ENCODE results near the gene KSR2. TPM values are rescaled to one million over a fixed set of nuclear protein-coding genes. Genes with fewer than 3 reads are reported as not detected.

Gene KSR2
- total RNA-seq, 2 donors from 2014 or later: 0.07 to 0.08 TPM

DNA sequence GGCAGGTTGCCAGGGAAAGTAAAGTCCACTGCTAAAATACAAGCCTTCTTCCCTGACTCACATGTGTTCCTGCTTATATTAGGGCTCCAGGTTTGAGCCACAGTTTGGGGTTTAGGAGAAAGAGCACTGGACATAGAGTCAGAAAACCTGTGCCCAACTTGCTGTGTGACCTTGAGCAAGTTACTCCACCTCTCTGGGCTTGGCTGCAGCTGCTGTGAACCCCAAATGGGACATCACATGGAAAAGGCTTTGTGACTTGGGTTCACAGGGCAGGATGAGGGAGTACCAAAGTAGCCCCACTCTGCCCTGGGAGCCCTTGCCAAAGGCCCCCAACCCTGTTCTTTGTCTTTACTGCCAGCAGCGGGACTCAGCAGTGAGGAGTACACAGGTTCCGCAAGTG, 528.4 kb downstream of the KSR2 start:
- Histone ChIP-seq H3K4me1 (no peaks in the 10 kb centered on the region), H3K36me3 (no peaks in the 10 kb centered on the region), H3K9me3 (no peaks in the 10 kb centered on the region), H3K27me3 (no peaks in the 10 kb centered on the region), H3K4me3 (no peak overlapping the region), H3K27ac (no peak overlapping the region)
- DNase-seq (ENCODE audit: low spot score): no peak
- TF ChIP-seq, protein P1, sequence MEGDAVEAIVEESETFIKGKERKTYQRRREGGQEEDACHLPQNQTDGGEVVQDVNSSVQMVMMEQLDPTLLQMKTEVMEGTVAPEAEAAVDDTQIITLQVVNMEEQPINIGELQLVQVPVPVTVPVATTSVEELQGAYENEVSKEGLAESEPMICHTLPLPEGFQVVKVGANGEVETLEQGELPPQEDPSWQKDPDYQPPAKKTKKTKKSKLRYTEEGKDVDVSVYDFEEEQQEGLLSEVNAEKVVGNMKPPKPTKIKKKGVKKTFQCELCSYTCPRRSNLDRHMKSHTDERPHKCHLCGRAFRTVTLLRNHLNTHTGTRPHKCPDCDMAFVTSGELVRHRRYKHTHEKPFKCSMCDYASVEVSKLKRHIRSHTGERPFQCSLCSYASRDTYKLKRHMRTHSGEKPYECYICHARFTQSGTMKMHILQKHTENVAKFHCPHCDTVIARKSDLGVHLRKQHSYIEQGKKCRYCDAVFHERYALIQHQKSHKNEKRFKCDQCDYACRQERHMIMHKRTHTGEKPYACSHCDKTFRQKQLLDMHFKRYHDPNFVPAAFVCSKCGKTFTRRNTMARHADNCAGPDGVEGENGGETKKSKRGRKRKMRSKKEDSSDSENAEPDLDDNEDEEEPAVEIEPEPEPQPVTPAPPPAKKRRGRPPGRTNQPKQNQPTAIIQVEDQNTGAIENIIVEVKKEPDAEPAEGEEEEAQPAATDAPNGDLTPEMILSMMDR (IDR thresholded peaks at IDR 0.05): no peak

DNA sequence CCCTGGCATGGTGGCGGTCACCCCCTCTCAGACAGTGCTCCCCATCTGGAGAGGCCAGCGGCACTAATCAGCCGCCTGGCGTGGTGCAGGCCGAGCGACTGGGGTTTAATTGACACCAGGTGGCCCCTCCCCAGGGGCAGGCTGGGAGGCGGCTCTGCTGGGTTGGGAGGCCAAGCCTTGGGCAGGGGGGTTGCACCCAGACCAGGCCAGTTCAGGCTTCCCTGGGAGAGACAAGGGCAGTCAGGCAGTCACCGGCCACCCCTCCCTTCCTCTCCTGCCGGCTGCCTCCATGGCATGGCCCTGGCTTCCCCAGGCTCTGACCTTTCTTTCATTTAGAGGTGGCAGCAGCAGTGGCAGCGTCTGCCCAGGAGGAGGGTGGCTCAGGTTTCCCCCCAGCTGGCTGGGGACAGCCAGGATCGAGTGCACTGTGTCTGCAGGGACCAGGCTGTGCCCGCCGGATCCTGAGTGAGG, 529.2 kb downstream of the KSR2 start:
- no peak overlapping the region for H3K4me3 ChIP-seq
- H3K27ac ChIP-seq: no peak overlapping the region
- no peaks in the 10 kb centered on the region for H3K4me1 ChIP-seq
- no peak for DNase-seq (ENCODE audit: low spot score)
- TF ChIP-seq, protein P1 (IDR thresholded peaks at IDR 0.05): no peak
- no peaks in the 10 kb centered on the region for H3K9me3 ChIP-seq
- no peaks in the 10 kb centered on the region for H3K36me3 ChIP-seq
- no peaks in the 10 kb centered on the region for H3K27me3 ChIP-seq

DNA sequence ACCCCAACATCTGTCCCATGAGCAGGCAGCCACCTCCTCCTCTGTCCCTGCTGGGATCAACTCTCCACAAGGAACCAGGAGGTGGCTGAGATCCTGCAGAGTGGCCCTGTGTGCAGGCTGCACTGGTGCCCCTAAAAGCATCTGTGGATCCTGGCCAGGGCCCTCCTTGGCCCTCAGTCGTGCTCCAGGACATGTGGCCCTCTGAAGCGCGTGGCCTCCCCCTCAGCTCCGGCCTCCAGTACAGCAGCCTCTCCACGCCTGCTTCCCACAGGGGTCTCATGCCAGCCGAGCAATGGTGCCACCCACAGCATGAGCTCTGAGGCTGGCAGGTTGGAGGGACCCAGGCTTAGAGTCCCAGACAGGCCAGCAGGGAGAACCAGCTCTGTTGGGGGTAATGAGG, 530.0 kb downstream of the KSR2 start:
- no peak overlapping the region for H3K4me3 ChIP-seq
- no peaks in the 10 kb centered on the region for H3K4me1 ChIP-seq
- TF ChIP-seq, protein P1 (IDR thresholded peaks at IDR 0.05): no peak
- no peak for DNase-seq (ENCODE audit: low spot score)
- no peaks in the 10 kb centered on the region for H3K36me3 ChIP-seq
- no peak overlapping the region for H3K27ac ChIP-seq
- no peaks in the 10 kb centered on the region for H3K27me3 ChIP-seq
- no peaks in the 10 kb centered on the region for H3K9me3 ChIP-seq

DNA sequence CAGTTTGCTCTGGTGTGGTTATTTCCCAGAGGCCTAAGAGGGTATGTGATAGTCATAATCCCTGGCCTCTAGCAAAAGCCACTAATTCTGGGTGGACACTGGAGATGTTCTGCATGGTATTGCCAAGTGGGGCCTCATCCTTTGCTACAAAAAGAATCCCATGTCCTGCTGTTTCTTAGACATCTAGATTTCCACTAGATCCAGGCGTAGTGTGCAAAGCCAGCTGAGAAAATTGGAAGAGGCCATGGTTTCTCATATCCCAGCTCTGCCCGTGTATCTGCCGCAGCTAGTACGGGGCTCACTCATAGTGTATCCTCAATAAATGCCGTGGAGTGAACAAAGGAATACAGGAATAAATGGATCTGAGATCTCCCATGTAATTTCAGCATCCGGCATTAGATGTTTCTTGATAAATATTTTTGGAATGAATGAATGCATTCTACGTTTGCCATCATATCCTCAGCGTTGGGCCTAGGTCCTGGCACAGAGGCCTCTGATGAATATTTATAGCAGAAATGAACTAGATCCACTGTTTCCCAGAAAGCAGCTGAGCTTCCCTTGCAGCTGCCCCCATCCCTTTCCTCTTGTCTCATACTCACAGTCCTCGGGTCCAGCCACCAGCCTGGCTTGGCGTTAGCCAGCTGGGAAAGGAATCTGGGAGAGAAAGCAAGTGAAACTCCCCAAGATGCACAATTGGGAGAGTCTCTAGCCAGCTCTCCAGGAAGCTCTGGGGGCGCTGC, 531.1 kb downstream of the KSR2 start:
- Histone ChIP-seq H3K36me3 (no peaks in the 10 kb centered on the region), H3K9me3 (no peaks in the 10 kb centered on the region), H3K27me3 (no peaks in the 10 kb centered on the region), H3K4me1 (no peaks in the 10 kb centered on the region), H3K27ac (no peak overlapping the region), H3K4me3 (no peak overlapping the region)
- DNase-seq (ENCODE audit: low spot score): no peak
- TF ChIP-seq, protein P1 (IDR thresholded peaks at IDR 0.05): no peak

DNA sequence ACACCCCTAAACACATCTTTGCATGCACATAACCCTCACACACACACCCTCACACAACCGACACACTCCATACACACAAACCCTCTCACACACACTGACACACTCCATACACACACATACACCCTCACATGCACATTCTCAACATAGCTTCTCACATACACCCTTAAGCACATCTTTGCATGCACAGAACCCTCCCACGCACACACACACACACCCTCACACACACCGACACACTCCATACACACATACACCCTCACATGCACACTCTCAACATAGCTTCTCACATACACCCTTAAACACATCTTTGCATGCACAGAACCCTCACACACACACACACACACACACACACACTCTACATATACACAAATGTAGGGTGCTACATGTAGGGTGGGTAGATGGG, 534.9 kb downstream of the KSR2 start:
- Histone ChIP-seq H3K9me3 (no peaks in the 10 kb centered on the region), H3K27me3 (no peaks in the 10 kb centered on the region), H3K36me3 (no peaks in the 10 kb centered on the region), H3K4me1 (no peaks in the 10 kb centered on the region), H3K4me3 (no peak overlapping the region), H3K27ac (no peak overlapping the region)
- no peak for DNase-seq (ENCODE audit: low spot score)
- TF ChIP-seq, protein P1 (IDR thresholded peaks at IDR 0.05): no peak

DNA sequence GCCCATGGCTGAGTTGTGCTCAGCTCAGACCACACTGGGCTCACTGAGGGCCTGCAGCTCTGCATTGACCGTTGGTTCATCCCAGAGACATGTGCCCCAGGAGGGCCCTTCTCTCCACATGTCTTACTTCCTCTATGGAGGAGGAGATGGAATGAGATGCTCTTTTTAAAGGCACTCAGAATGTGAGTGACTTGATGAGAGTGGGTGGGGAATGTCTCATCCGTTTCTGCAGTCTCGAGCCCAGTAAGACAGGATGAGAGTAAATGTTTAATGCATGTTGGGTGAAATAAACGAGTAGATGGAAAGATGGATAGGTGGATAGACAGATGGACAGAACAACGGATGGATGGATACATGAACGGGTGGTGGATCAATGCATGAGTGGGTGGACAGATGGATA, 538.5 kb downstream of the KSR2 start:
- no peak for DNase-seq (ENCODE audit: low spot score)
- TF ChIP-seq, protein P1 (IDR thresholded peaks at IDR 0.05): no peak
- Histone ChIP-seq H3K27ac (no peak overlapping the region), H3K9me3 (no peaks in the 10 kb centered on the region), H3K4me1 (no peaks in the 10 kb centered on the region), H3K36me3 (no peaks in the 10 kb centered on the region), H3K27me3 (no peaks in the 10 kb centered on the region), H3K4me3 (no peak overlapping the region)

All from right atrium auricular region (tissue), 2 donors.